Immature natural killer cell (primary cell): ENCODE measurements around the gene BCR. TPM values are rescaled to one million over a fixed set of nuclear protein-coding genes. Genes with fewer than 3 reads are reported as not detected.

ENCODE experiments used
- DNase-seq, 3 donors: peaks; one replicate each; pipeline ENCODE4 v3.0.0; 2022; ENCODE audit warnings: mixed read lengths in 1 of 3
- H3K27ac Mint-ChIP-seq, 6 donors: one replicate each; pipeline ENCODE4 v1.8.0; 2020; ENCODE audit warnings: mixed read lengths in 6 of 6, mild to moderate bottlenecking in 5 of 6, inconsistent platforms in 4 of 6, moderate library complexity in 3 of 6
- H3K27me3 Mint-ChIP-seq, 3 donors: one replicate each; pipeline ENCODE4 v1.8.0; 2020 to 2021; ENCODE audit warnings: low read depth in 3 of 3, mild to moderate bottlenecking in 3 of 3, mixed read lengths in 3 of 3, moderate library complexity in 3 of 3, inconsistent platforms in 1 of 3
- H3K36me3 Mint-ChIP-seq, 3 donors: one replicate each; pipeline ENCODE4 v1.8.0; 2020; ENCODE audit warnings: mixed read lengths in 3 of 3, inconsistent platforms in 2 of 3, mild to moderate bottlenecking in 2 of 3
- H3K4me1 Mint-ChIP-seq, 2 donors: one replicate each; pipeline ENCODE4 v1.8.0; 2020; ENCODE audit warnings: inconsistent platforms in 2 of 2, mild to moderate bottlenecking in 2 of 2, mixed read lengths in 2 of 2, moderate library complexity in 1 of 2
- H3K4me3 Mint-ChIP-seq, 5 donors: one replicate each; pipeline ENCODE4 v1.8.0; 2020; ENCODE audit warnings: mild to moderate bottlenecking in 5 of 5, mixed read lengths in 5 of 5, inconsistent platforms in 3 of 5, moderate library complexity in 3 of 5
- H3K9me3 Mint-ChIP-seq, 6 donors: one replicate each; pipeline ENCODE4 v1.8.0; 2020; ENCODE audit warnings: mild to moderate bottlenecking in 6 of 6, mixed read lengths in 6 of 6, inconsistent platforms in 4 of 6, moderate library complexity in 3 of 6
- polyA plus RNA-seq, 3 donors: library from polyadenylated mRNA; unstranded; fragments of 300-500 nt; fragmentation: Illumina TruSeq; gene quantifications; one replicate each; pipeline ENCODE4 v1.2.3, GENCODE V29; 2021

Gene BCR
- polyA plus RNA-seq, 3 donors from 2014 or later = 4.1 to 12.5 (median 5.6) TPM

DNA sequence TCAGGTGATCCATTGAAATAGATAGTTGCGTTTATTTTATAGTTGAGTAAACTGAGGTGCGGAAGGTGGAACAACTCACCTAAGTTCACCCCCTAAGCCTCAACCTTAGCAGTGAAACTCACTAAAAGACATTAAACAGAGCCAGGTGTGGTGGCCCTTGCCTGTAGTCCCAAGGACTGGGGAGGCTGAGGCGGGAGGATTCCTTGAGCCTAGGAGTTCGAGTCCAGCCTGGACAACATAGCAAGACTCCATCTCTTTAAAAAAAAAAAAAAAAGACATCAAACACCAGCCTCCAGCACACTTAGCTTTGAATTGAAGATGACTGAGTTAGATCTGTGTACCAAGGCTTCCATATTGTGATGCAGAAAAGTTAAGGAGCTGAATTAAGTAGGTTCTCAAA is 35.9 kb upstream of the BCR start:
- peak overlapping the region; percentile 83 to 89 (median 88) for H3K4me3 Mint-ChIP-seq
- H3K27ac Mint-ChIP-seq = peak overlapping the region; percentile 83 to 99 (median 96)
- H3K36me3 Mint-ChIP-seq = no peaks in the 10 kb centered on the region
- no peak for DNase-seq
- H3K27me3 Mint-ChIP-seq = peaks cover 13 to 36% (median 32%) of the 10 kb centered on the region in 3 donors
- H3K9me3 Mint-ChIP-seq = no peaks in the 10 kb centered on the region
- peaks cover 60 to 79% of the 10 kb centered on the region in 2 donors for H3K4me1 Mint-ChIP-seq

GRCh38 chr22:23144932-23145877 is 35.1 kb upstream of the BCR start, which contains the start of gene RAB36:
Gene RAB36, plus strand, starts transcription at chr22:23145477. Its CDS starts 1,140 bp downstream, at chr22:23146617.
- peaks cover 0 to 4% (median 0%) of the 10 kb centered on the region in 3 donors for H3K36me3 Mint-ChIP-seq
- H3K9me3 Mint-ChIP-seq = no peaks in the 10 kb centered on the region
- peak within 1 kb of the TSS; percentile 83 to 89 (median 88) for H3K4me3 Mint-ChIP-seq
- peak within 1 kb of the TSS; percentile 83 to 99 (median 96) for H3K27ac Mint-ChIP-seq
- H3K27me3 Mint-ChIP-seq = peaks cover 13 to 36% (median 32%) of the 10 kb centered on the region in 3 donors
- peak; percentile 93 to 94 (median 94) for DNase-seq
- H3K4me1 Mint-ChIP-seq = peaks cover 54 to 72% of the 10 kb centered on the region in 2 donors

- Mint-ChIP-seq H3K4me3 (peak overlapping the region; percentile 33 to 89 (median 87)), H3K36me3 (peaks cover 0 to 4% (median 3%) of the 10 kb centered on the region in 3 donors), H3K9me3 (no peaks in the 10 kb centered on the region), H3K4me1 (peaks cover 46 to 64% of the 10 kb centered on the region in 2 donors), H3K27ac (peak overlapping the region; percentile 83 to 99 (median 96)), H3K27me3 (peaks cover 13 to 36% (median 30%) of the 10 kb centered on the region in 3 donors)
- DNase-seq = no peak
Observed at GRCh38 chr22:23145878-23146470, 34.3 kb upstream of the BCR start.

DNA sequence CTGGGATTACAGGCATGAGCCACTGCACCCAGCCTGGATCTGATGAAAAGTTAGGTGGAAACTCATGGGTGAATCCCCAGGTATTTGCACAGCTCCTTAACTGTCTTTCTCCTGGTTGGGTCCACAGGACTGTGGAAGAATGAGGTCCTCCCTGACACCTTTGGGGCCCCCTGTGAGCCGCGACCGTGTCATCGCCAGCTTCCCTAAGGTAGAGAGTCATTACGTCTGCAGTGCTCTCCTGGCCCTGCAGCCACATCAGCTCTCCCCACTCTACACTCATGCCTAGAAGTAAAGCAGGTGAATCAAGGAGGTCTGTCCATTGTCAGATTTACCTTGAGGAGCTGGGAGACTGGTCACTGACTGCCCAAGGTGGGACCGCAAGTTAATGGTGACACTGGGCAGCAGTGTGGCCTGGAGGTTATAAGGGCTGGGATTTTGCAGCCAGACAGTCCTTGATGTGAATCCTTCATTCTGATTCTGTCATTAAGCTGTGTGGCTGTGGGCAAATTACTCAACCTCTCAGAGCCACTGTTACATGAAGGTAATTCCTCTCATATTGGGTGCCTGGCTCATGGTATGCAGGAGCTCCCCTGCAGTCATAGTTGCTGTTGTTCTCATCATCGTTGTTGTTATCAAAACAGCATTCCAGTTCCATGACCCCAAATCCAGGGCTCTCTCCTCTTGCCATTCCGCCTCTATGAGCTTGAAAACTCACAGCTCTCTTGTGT is 33.7 kb upstream of the BCR start:
- H3K27ac Mint-ChIP-seq = peak overlapping the region; percentile 83 to 99 (median 94)
- H3K4me1 Mint-ChIP-seq = peaks cover 40 to 57% of the 10 kb centered on the region in 2 donors

GRCh38 chr22:23147617-23148387 is 32.5 kb upstream of the BCR start:
- peaks cover 6 to 23% (median 19%) of the 10 kb centered on the region in 3 donors for H3K27me3 Mint-ChIP-seq
- H3K9me3 Mint-ChIP-seq = no peaks in the 10 kb centered on the region
- H3K36me3 Mint-ChIP-seq = peaks cover 0 to 4% (median 3%) of the 10 kb centered on the region in 3 donors
- DNase-seq = no peak
- H3K4me1 Mint-ChIP-seq = peaks cover 31 to 47% of the 10 kb centered on the region in 2 donors
- peak overlapping the region in 5 of 6 donors; percentile 31 to 99 (median 62) for H3K27ac Mint-ChIP-seq
- no peak overlapping the region for H3K4me3 Mint-ChIP-seq

More for the DNA sequence above, 33.7 kb upstream of the BCR start:
- DNase-seq = no peak
- H3K9me3 Mint-ChIP-seq = no peaks in the 10 kb centered on the region
- peaks cover 0 to 4% (median 3%) of the 10 kb centered on the region in 3 donors for H3K36me3 Mint-ChIP-seq
- H3K4me3 Mint-ChIP-seq = peak overlapping the region; percentile 33 to 87 (median 57)
- H3K27me3 Mint-ChIP-seq = peaks cover 9 to 32% (median 25%) of the 10 kb centered on the region in 3 donors

- Mint-ChIP-seq H3K4me1 (peaks cover 22 to 31% of the 10 kb centered on the region in 2 donors), H3K36me3 (peaks cover 0 to 4% (median 3%) of the 10 kb centered on the region in 3 donors), H3K4me3 (no peak overlapping the region), H3K9me3 (no peaks in the 10 kb centered on the region), H3K27me3 (peaks cover 6 to 19% (median 14%) of the 10 kb centered on the region in 3 donors), H3K27ac (peak overlapping the region in 2 of 6 donors; percentile 30 to 77)
- no peak for DNase-seq
Observed at GRCh38 chr22:23149743-23150238, 30.5 kb upstream of the BCR start.

DNA sequence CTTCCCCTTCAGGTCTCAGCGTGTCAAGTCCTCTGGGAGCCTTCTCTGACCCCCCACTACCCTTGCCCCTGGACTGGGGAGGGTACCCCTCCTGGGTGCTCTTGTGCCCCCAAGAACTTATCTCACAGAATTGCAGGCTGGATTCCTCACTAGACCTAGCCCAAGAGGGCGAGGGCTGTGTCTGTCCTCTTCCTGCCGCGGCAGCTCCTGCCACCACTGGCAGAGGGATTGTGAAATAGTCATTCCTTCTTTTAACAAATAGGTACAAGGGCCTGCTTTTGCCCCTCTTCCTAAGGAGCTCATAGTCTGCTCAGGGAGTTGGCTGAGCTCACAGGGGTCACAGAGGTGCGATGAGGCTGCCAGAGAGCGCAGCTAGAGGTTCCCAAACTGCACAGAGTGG is 29.5 kb upstream of the BCR start:
- Mint-ChIP-seq H3K27me3 (peaks cover 0 to 9% (median 5%) of the 10 kb centered on the region in 3 donors), H3K27ac (peak overlapping the region in 1 of 6 donors; percentile 36), H3K9me3 (no peaks in the 10 kb centered on the region), H3K4me1 (peaks cover 19 to 21% of the 10 kb centered on the region in 2 donors), H3K36me3 (peaks cover 0 to 4% (median 3%) of the 10 kb centered on the region in 3 donors), H3K4me3 (no peak overlapping the region)
- no peak for DNase-seq

GRCh38 chr22:23151827-23152226 is 28.5 kb upstream of the BCR start:
- no peak overlapping the region for H3K27ac Mint-ChIP-seq
- no peak for DNase-seq
- no peak overlapping the region for H3K4me3 Mint-ChIP-seq
- H3K9me3 Mint-ChIP-seq = no peaks in the 10 kb centered on the region
- H3K27me3 Mint-ChIP-seq = peaks cover 0 to 3% (median 0%) of the 10 kb centered on the region in 3 donors
- H3K4me1 Mint-ChIP-seq = peaks cover 15 to 20% of the 10 kb centered on the region in 2 donors
- H3K36me3 Mint-ChIP-seq = peaks cover 0 to 4% (median 3%) of the 10 kb centered on the region in 3 donors

DNA sequence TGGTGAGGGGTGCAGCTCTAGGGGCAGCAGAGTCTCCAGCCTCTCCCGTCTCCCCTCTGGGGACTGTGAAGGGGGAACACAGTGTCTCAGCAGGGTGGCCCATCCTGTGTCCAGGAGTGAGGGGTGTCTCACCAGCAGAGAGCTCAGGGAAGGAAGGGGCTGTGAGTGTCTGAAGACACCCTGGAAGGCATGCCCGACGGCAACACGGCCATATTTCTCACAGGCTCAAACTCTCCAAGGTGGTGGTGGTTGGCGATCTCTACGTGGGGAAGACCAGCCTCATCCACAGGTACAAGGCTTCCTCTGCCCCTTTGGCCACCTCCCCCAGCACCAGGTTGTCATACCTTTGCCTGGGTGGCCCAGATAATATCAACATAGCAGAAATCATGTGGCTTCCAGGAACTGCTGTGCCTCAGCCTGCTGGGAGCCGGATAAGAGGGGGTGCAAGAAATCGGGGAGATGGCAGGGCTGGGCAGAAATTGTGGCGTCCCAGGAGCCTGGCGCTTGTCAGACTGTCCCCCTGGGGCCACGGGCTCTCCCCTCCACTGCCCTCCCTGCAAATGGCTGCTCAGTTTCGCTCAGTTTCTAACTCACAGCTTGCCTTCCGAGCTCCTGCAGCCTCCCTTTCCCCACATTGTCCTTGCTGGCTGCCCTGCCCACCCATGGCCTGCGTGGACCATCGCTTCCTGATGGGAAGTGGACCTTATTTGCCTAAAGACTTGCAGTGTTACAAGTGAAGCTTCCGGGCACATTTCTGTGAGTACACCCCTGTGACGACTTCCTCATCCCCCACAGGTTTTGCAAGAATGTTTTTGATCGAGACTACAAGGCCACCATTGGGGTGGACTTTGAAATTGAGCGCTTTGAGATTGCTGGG is 27.8 kb upstream of the BCR start:
- peaks cover 0 to 4% (median 3%) of the 10 kb centered on the region in 3 donors for H3K36me3 Mint-ChIP-seq

DNA sequence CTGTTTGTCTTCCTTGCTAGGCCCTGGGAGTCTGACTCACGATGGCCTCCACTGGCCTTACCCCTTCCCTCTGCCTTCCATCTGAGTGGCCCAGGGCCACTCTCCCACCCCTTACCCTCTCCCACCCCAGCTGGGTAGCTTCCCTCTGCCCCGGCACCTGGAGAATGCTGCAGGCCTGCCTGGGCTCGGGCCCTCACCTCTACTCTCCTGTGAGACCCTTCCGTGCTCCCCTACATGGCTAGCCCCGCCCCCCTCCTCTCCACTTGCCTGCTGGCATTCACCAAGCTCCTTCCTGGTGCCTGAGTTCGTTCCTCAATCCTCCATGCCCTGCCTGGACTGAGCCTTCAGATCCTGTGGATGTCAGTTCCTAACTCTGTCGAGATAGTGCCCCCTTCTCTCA is 26.3 kb upstream of the BCR start:
- Mint-ChIP-seq H3K4me1 (peaks cover 6 to 17% of the 10 kb centered on the region in 2 donors), H3K36me3 (peaks cover 0 to 4% (median 3%) of the 10 kb centered on the region in 3 donors), H3K27ac (peak overlapping the region in 2 of 6 donors; percentile 13 to 56), H3K9me3 (no peaks in the 10 kb centered on the region), H3K4me3 (no peak overlapping the region), H3K27me3 (peaks cover 0 to 3% (median 2%) of the 10 kb centered on the region in 3 donors)
- no peak for DNase-seq

More for the DNA sequence above, 27.8 kb upstream of the BCR start:
- Mint-ChIP-seq H3K4me3 (peak overlapping the region in 1 of 5 donors; percentile 57), H3K27ac (peak overlapping the region in 4 of 6 donors; percentile 6 to 68 (median 31)), H3K27me3 (peaks cover 0 to 3% (median 0%) of the 10 kb centered on the region in 3 donors), H3K9me3 (no peaks in the 10 kb centered on the region), H3K4me1 (peaks cover 14 to 15% of the 10 kb centered on the region in 2 donors)
- DNase-seq = no peak

GRCh38 chr22:23154461-23154860 is 25.8 kb upstream of the BCR start:
- H3K27ac Mint-ChIP-seq = peak overlapping the region in 3 of 6 donors; percentile 10 to 56 (median 13)
- H3K27me3 Mint-ChIP-seq = peaks cover 0 to 3% (median 2%) of the 10 kb centered on the region in 3 donors
- no peaks in the 10 kb centered on the region for H3K9me3 Mint-ChIP-seq
- H3K4me1 Mint-ChIP-seq = peaks cover 5 to 17% of the 10 kb centered on the region in 2 donors
- no peak for DNase-seq
- peaks cover 0 to 4% (median 3%) of the 10 kb centered on the region in 3 donors for H3K36me3 Mint-ChIP-seq
- H3K4me3 Mint-ChIP-seq = no peak overlapping the region
